Muscle layer of colon (tissue), 2 donors: ENCODE measurements around the gene PRR14.
"Not testable (repeated sequence)": the region's sequence is repeated elsewhere in the genome, so short reads cannot be mapped to it uniquely, and the experiment has no call there.

Source experiments
- H3K27ac ChIP-seq: one replicate; pipeline ENCODE4 v1.7.0; 2013; ENCODE audit warnings: low read depth, mild to moderate bottlenecking, low read length, moderate library complexity
- H3K27me3 ChIP-seq, 2 donors: one replicate each; pipeline ENCODE4 v1.7.0; 2013; ENCODE audit warnings: low read length in 2 of 2, mild to moderate bottlenecking in 2 of 2; ENCODE audit not compliant: insufficient read depth in 2 of 2, control insufficient read depth in 1 of 2
- H3K36me3 ChIP-seq: one replicate; pipeline ENCODE4 v1.7.0; 2013; ENCODE audit warnings: mild to moderate bottlenecking, low read length; ENCODE audit not compliant: insufficient read depth
- H3K4me1 ChIP-seq: one replicate; pipeline ENCODE4 v1.7.0; 2013; ENCODE audit warnings: mild to moderate bottlenecking, low read length; ENCODE audit not compliant: insufficient read depth
- H3K4me3 ChIP-seq, 2 donors: one replicate each; pipeline ENCODE4 v1.7.0; 2013; ENCODE audit warnings: low read length in 2 of 2, low read depth in 1 of 2, mild to moderate bottlenecking in 1 of 2, moderate library complexity in 1 of 2
- H3K9ac ChIP-seq: one replicate; pipeline ENCODE4 v1.7.0; 2013; ENCODE audit warnings: low read length
- H3K9me3 ChIP-seq: one replicate; pipeline ENCODE4 v1.7.0; 2013; ENCODE audit warnings: mild to moderate bottlenecking, low read length
- donor health status: abdominal sarcoma.
- donor health status: Adenocarcinoma of cecum.

PRR14 gene

DNA sequence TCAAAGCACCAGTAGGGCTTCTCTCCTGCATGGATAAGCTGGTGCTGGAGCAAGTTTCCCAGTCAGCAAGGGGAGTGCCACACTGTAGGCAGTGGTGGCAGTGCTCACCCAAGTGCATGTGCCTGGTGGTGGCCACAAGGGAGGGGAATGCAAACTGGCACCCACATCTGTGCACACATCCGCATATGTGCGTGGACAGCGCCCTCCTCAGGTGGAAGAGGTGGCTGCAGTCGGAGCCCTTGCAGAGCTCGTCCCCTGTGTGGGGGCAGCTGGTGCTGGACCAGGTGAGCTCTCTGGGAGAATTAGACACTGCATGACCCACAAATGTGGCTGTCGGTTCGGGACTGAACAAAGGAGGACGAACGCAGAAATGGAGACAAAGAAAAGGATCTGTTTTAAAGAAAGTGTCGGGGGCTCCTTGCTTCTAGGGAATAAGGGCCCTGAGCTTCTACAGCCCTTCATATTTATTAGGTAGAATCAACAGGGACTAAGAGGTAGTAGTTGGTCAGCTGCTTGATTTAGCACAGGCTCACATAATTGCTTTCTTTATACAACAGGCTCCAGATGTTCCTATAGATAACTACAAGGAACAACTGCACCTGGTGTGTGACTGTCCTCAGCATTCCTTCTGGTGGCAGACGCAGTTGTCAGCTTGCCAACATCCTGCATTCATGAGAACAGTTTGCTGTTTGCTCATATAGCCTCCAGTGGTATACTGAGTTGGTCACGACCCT is 35.2 kb upstream of the PRR14 start:
- no peak overlapping the region for H3K27ac ChIP-seq
- H3K36me3 ChIP-seq: no peaks in the 10 kb centered on the region
- H3K9ac ChIP-seq: no peak overlapping the region
- no peaks in the 10 kb centered on the region for H3K9me3 ChIP-seq
- H3K27me3 ChIP-seq: no peaks in the 10 kb centered on the region
- no peak overlapping the region for H3K4me3 ChIP-seq
- H3K4me1 ChIP-seq: no peaks in the 10 kb centered on the region

DNA sequence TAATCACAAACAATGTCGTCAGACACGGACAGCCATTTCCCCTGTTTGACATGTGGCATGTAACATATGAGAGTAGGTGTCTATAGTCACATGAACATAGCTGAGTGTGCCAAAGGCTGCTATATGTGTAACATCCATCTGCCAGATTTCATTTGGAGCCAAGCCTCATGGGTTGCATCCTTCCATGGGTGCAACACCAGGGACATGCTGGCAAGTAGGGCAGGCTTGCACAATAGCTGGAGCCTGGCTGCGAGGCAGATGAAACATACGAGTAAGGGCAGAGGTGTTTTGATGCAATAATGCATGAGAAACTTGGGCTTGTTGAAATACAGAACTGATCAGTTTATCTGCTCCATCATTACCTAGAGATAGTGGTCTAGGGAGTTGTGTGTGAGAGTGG is 31.6 kb upstream of the PRR14 start:
- Histone ChIP-seq H3K9ac (no peak overlapping the region), H3K9me3 (no peaks in the 10 kb centered on the region), H3K4me1 (no peaks in the 10 kb centered on the region), H3K4me3 (no peak overlapping the region), H3K36me3 (no peaks in the 10 kb centered on the region), H3K27ac (no peak overlapping the region), H3K27me3 (no peaks in the 10 kb centered on the region)

DNA sequence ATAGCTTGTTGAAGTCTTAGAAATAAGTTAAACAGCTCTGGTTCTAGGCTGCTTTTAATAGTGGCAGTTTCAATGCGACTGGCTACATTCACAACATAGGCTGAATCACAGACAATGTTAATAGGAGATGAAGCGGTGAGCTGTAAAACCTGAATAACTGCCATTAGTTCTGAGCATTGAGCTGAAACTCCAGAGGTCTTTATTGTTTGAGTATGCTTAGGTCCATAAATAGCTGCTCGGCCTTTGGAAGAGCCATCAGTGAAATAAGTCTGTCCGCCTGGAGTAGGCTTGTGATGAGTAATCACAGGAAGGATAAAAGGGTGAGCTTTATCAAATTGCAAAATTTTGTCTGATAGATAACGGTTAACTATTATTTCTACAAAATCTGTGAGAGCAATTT is 31.1 kb upstream of the PRR14 start:
- no peak overlapping the region for H3K9ac ChIP-seq
- H3K4me1 ChIP-seq: no peaks in the 10 kb centered on the region
- H3K27ac ChIP-seq: no peak overlapping the region
- H3K9me3 ChIP-seq: no peaks in the 10 kb centered on the region
- H3K27me3 ChIP-seq: no peaks in the 10 kb centered on the region
- H3K36me3 ChIP-seq: no peaks in the 10 kb centered on the region
- no peak overlapping the region for H3K4me3 ChIP-seq

DNA sequence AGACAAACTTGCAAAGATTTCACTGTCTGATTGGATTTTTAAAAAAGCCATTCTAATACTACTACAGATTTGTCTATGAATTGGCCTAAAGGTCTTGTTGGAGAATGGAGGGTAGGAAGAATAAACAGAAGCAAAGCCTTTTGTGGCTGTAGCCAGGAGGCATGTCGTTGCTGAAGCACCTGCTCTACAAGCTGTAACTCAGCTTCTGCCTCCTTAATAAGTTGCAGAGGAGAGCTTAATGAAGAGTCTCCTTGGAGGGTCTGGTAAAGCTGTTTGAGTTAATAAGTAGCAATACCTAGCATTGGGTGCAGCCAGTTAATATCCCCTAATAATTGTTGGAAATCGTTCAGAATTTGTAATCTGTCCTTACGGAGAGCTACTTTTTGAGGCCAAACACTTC is 30.6 kb upstream of the PRR14 start:
- no peak overlapping the region for H3K4me3 ChIP-seq

DNA sequence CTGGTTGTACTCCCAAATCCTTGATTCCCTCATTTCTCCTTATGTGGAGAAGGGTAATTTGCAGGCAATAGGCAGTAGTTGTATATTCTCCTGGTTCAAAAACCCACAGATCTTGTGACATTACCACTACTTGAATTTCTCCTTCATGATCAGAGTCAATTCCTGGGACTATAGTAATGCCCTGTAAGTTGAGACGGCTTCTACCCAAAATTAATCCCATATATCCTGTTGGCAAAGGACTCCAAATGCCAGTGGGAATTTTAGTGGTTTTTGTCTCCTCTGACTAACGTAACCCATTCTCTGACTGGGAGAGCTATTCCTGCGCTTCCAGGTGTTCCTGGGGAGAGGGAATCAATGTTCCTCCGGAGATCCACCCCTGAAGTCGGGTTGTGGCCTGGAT is 29.0 kb upstream of the PRR14 start:
- no peak overlapping the region for H3K9ac ChIP-seq
- H3K27me3 ChIP-seq: no peaks in the 10 kb centered on the region

More for the DNA sequence above, 30.6 kb upstream of the PRR14 start:
- no peaks in the 10 kb centered on the region for H3K9me3 ChIP-seq
- no peaks in the 10 kb centered on the region for H3K4me1 ChIP-seq
- H3K27me3 ChIP-seq: no peaks in the 10 kb centered on the region
- no peak overlapping the region for H3K27ac ChIP-seq
- H3K9ac ChIP-seq: no peak overlapping the region
- H3K36me3 ChIP-seq: no peaks in the 10 kb centered on the region

DNA sequence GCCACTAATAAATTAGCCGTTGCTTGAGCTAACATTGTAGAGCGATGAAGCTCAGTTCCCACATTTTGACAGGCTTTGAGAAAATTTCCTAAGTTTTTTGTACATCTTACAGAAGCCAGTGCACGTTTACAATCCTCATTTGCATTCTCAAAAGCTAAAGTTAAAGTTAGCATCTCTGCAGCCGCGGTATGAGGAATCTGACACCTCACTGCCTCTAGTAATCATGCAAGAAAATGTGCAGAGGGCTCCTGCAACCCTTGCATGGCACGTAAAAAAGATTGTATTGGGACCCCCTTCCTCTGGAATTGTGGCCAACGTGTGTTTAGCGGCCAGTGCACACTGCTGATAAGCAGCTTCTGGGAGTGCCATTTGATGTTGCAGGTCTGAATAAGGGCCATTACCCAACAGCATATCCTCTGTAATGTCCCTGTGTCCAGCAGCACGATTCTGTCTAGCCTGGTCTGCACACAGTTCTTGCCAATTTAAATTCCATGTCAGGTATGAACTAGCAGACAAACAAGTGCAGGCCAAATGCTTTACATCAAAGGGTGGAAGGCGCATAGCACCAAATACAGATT is 28.2 kb upstream of the PRR14 start:
- Histone ChIP-seq H3K36me3 (no peaks in the 10 kb centered on the region), H3K4me3 (no peak overlapping the region), H3K9me3 (no peaks in the 10 kb centered on the region)

More for the DNA sequence above, 29.0 kb upstream of the PRR14 start:
- H3K9me3 ChIP-seq: no peaks in the 10 kb centered on the region
- H3K36me3 ChIP-seq: no peaks in the 10 kb centered on the region
- H3K27ac ChIP-seq: no peak overlapping the region
- H3K4me1 ChIP-seq: no peaks in the 10 kb centered on the region
- no peak overlapping the region for H3K4me3 ChIP-seq

DNA sequence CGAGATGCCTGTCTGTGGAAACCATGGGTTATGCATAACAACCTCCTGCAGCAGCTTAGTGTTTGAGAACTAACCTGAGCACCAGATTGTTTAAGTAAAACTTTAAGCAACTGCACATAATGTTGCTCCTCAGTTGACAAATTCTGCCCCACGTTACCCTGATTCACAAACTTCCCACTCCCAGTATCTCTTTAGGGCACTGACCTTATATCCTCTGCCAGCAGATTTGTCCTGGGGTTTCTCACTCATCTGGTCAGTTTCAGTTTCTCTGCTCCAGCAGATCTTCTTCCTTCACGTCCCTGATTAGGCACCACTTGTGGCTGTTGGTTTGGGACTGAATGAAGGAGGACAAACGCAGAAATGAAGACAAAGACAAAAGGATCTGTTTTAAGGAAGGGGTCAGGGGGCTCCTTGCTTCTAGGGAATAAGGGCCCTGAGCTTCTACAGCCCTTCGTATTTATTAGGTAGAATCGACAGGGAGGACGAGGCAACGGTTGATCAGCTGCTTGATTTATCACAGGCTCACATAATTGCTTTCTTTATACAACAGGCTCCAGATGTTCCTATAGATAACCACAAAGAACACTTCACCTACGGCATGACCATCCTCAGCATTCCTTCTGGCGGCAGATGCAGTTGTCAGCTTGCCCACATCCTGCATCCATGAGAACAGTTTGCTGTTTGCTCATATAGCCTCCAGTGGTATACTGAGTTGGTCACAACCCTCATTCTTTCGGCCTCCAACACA is 27.1 kb upstream of the PRR14 start:
- no peaks in the 10 kb centered on the region for H3K36me3 ChIP-seq
- H3K27me3 ChIP-seq: no peaks in the 10 kb centered on the region
- H3K4me1 ChIP-seq: peaks cover 3% of the 10 kb centered on the region
- no peak overlapping the region for H3K27ac ChIP-seq
- no peaks in the 10 kb centered on the region for H3K9me3 ChIP-seq
- no peak overlapping the region for H3K9ac ChIP-seq
- H3K4me3 ChIP-seq: no peak overlapping the region

More for the DNA sequence above, 28.2 kb upstream of the PRR14 start:
- Histone ChIP-seq H3K27me3 (no peaks in the 10 kb centered on the region), H3K27ac (no peak overlapping the region), H3K4me1 (no peaks in the 10 kb centered on the region), H3K9ac (no peak overlapping the region)

DNA sequence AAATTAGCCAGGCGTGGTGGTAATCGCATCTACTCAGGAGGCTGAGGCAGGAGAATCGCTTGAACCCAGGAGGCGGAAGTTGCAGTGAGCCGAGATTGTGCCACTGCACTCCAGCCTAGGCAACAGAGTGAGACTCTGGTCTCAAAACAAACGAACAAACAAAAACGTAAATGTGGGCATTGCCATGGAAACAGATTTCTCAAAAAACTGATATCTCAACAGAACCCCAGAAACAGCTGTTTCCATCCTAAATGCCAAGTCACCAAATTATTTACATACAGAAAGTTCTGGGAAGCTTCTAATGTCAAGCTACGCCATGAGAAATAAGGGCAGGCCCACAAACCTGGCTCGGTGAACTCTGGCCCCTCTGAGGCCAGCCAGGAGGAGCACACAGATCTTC is 24.5 kb upstream of the PRR14 start:
- no peak overlapping the region for H3K4me3 ChIP-seq
- H3K9me3 ChIP-seq: no peaks in the 10 kb centered on the region
- no peak overlapping the region for H3K9ac ChIP-seq
- H3K27ac ChIP-seq: no peak overlapping the region
- no peaks in the 10 kb centered on the region for H3K36me3 ChIP-seq
- H3K27me3 ChIP-seq: no peaks in the 10 kb centered on the region
- H3K4me1 ChIP-seq: peaks cover 4% of the 10 kb centered on the region

DNA sequence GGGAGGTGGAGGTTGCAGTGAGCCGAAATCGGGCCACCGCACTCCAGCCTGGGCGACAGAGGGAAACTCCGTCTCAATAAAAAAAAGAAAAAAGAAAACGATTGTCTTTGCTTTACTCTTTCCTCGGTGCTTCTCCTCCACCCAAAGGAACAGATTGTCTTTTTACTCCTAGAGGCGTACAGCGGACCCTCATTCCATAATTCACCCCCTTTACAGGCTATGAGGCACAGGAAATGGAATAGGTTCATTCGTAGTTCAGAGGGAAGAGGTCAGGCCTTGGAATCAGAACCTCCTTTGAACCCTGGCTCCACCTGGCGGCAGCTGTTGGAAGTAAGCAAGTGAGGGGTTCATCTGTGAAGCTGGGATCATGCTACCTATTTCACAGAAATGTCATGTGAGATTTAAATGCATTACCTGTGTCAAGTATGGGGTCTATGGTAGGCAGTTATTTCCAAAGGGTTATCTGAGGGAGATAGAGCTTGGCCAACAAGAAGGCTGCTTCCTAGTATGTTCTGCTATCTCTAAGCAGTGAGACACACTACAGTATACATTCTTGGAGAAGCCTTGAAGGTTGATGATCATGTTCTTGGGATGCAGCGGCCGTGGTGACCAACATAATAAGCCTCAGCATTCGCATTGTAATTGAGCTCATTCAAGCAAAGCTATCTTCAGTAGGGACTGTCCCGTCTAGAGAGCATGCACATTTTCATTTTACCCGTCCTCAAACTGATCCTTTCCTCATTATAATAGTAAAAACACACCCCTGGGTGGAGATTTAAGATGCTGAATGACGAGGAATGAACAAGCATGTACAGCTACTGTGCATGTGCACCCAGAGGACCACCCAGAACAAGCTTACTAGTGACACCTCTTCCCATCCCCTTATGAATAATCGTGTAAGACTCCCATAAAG is 21.9 kb upstream of the PRR14 start:
- H3K27me3 ChIP-seq: no peaks in the 10 kb centered on the region
- H3K27ac ChIP-seq: no peak overlapping the region
- H3K4me3 ChIP-seq: no peak overlapping the region
- H3K36me3 ChIP-seq: no peaks in the 10 kb centered on the region
- H3K9me3 ChIP-seq: no peaks in the 10 kb centered on the region
- H3K9ac ChIP-seq: no peak overlapping the region
- peaks cover 4% of the 10 kb centered on the region for H3K4me1 ChIP-seq

DNA sequence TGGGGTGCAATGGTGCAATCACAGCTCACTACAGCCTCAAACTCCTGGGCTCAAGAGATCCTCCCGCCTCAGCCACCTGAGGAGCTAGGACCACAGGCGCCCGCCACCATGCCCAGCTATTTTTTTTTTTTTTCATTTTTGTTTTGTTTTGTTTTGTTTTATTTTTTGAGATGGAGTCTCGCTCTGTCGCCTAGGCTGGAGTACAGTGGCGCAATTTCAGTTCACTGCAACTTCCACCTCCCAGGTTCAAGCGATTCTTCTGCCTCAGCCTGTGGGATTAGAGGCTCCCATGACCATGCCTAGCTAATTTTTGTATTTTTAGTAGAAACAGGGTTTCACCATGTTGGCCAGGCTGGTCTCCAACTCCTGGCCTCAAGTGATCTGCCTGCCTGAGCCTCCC is 18.3 kb upstream of the PRR14 start:
- not testable (repeated sequence) for H3K9ac ChIP-seq, H3K4me3 ChIP-seq, H3K27me3 ChIP-seq, H3K36me3 ChIP-seq, H3K9me3 ChIP-seq, H3K4me1 ChIP-seq, H3K27ac ChIP-seq

DNA sequence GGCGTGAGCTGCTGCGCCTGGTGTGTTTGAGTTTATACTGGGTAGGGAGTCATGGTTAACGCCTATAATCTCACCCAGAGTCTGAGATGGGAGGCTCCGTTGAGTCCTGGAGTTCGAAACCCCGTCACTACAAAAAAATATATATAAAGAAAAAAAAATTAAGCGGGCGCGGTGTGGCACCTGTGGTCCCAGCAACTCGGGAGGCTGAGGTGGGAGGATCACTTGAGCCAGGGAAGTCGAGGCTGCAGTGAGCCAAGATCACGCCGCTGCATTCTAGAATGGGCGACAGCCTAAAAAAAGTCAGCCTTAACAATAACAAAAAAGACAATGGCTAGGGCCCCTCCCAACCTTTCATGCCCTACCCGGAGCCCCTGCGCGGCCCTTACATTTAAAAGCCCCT is 17.2 kb upstream of the PRR14 start:
- Histone ChIP-seq H3K27ac (peak overlapping the region; percentile 17), H3K4me1 (peaks cover 3% of the 10 kb centered on the region), H3K9ac (peak overlapping the region; percentile 45)

More for the DNA sequence above, 17.2 kb upstream of the PRR14 start:
- Histone ChIP-seq H3K4me3 (peak overlapping the region; percentile 43 to 75), H3K27me3 (no peaks in the 10 kb centered on the region), H3K9me3 (no peaks in the 10 kb centered on the region), H3K36me3 (no peaks in the 10 kb centered on the region)
